A549 (cell line): ENCODE measurements around the gene USP34. TPM values are rescaled to one million over a fixed set of nuclear protein-coding genes. Genes with fewer than 3 reads are reported as not detected.

Experiments
- ATAC-seq, 2 experiments: fragments of 200-7000 bp in 1 of 2; fragments of >200 bp in 1 of 2; cut with Nextera tagmentation in 1 of 2; cut with Tn5 transposase in 1 of 2; 3 replicates each; pipeline versions ENCODE4 v1.8.0 to v1.9.1; 2018 to 2020; ENCODE audit warnings: mild to moderate bottlenecking in 1 of 2, moderate library complexity in 1 of 2
- CTCF ChIA-PET: fragments of 300-600 bp; sonication (Branson Sonifier 250); formaldehyde crosslinking; extraction: SDS; loops from one replicate; lab custom pipeline; 2021; ENCODE audit warnings: antibody characterized with exemption, inconsistent platforms; lab: Yijun Ruan, JAX
- POLR2A ChIA-PET: fragments of 350-600 bp; formaldehyde crosslinking; extraction: SDS; loops from one replicate; lab custom pipeline; 2021; ENCODE audit warnings: antibody characterized with exemption, inconsistent platforms; lab: Yijun Ruan, JAX
- DNase-seq, 2 experiments: peaks; one replicate each; pipeline versions ENCODE4 v3.0.0 to v3.0.0-alpha.2; 2011 to 2016; ENCODE audit warnings: low read depth in 1 of 2, low spot score in 1 of 2
- FAIRE-seq: peaks from 2 replicates; lab custom pipeline; 2011; peaks lifted over from hg19 to GRCh38; lab: Jason Lieb, UNC
- H3K27ac ChIP-seq, 2 experiments: fragments of >200 bp; sonication (Bioruptor Twin); formaldehyde crosslinking; 3 replicates each; pipeline ENCODE4 v1.5.1; 2016 to 2017
- H3K4me1 ChIP-seq: fragments of >200 bp; sonication (Bioruptor Twin); formaldehyde crosslinking; 3 replicates; pipeline ENCODE4 v1.6.1; 2016
- H3K4me2 ChIP-seq: fragments of >200 bp; sonication (Bioruptor Twin); formaldehyde crosslinking; 3 replicates; pipeline ENCODE4 v1.6.1; 2016
- H3K4me3 ChIP-seq: fragments of >200 bp; sonication (Bioruptor Twin); formaldehyde crosslinking; 3 replicates; pipeline ENCODE4 v1.5.1; 2016
- H3K9me3 ChIP-seq: fragments of >200 bp; sonication (Bioruptor Twin); formaldehyde crosslinking; 3 replicates; pipeline ENCODE4 v1.6.1; 2016
- BHLHE40 ChIP-seq: IDR thresholded peaks from 2 replicates; pipeline ENCODE4 v1.6.1; 2012; ENCODE audit warnings: low read depth, low read length, inconsistent platforms
- CBX2 ChIP-seq: fragments of 200-600 bp; sonication (generic); IDR thresholded peaks from 2 replicates; pipeline ENCODE4 v1.6.1; 2016; ENCODE audit warnings: low read depth, mild to moderate bottlenecking, borderline replicate concordance
- CBX8 ChIP-seq: fragments of 200-600 bp; sonication (generic); IDR thresholded peaks from 2 replicates; pipeline ENCODE4 v1.6.1; 2016
- CHD2 ChIP-seq: fragments of 150-350 bp; IDR thresholded peaks from 2 replicates; pipeline ENCODE4 v1.6.1; 2014; ENCODE audit warnings: low read length; ENCODE audit not compliant: partially characterized antibody
- CHD4 ChIP-seq: fragments of 200-600 bp; sonication (generic); IDR thresholded peaks from 2 replicates; pipeline ENCODE4 v1.6.1; 2016; ENCODE audit warnings: antibody characterized with exemption, mild to moderate bottlenecking, borderline replicate concordance
- CTCF ChIP-seq: fragments of >200 bp; sonication (Bioruptor Twin); formaldehyde crosslinking; IDR thresholded peaks from 3 replicates; pipeline ENCODE4 v1.5.1; 2016
- EHMT2 ChIP-seq: fragments of 200-600 bp; sonication (generic); IDR thresholded peaks from 2 replicates; pipeline ENCODE4 v1.6.1; 2016; ENCODE audit warnings: antibody characterized with exemption, low read depth, mild to moderate bottlenecking, moderate library complexity
- FOSB ChIP-seq: fragments of 250-450 bp; sonication (Bioruptor Pico); IDR thresholded peaks from 2 replicates; pipeline ENCODE4 v1.5.0; 2020; ENCODE audit warnings: mild to moderate bottlenecking, moderate library complexity
- FOSL2 ChIP-seq, 2 experiments: fragments of 450-650 bp in 1 of 2; fragments of >200 bp in 1 of 2; sonication (Bioruptor Twin) in 1 of 2; formaldehyde crosslinking; IDR thresholded peaks; 2 replicates each; pipeline versions ENCODE4 v1.5.0 to v1.6.1; 2016 to 2020; ENCODE audit warnings: mild to moderate bottlenecking in 1 of 2, moderate library complexity in 1 of 2
- FOXS1 ChIP-seq: fragments of 250-450 bp; sonication (Bioruptor Pico); IDR thresholded peaks from 2 replicates; pipeline ENCODE4 v1.5.0; 2020; ENCODE audit warnings: mild to moderate bottlenecking, moderate library complexity
- GATA3 ChIP-seq: IDR thresholded peaks from 2 replicates; pipeline ENCODE4 v1.6.1; 2012; ENCODE audit warnings: borderline replicate concordance
- HES2 ChIP-seq: fragments of >200 bp; sonication (Bioruptor Twin); formaldehyde crosslinking; IDR thresholded peaks from 2 replicates; pipeline ENCODE4 v1.6.1; 2016
- HMGXB4 ChIP-seq: fragments of 250-450 bp; sonication (Bioruptor Pico); IDR thresholded peaks from 2 replicates; pipeline ENCODE4 v1.5.0; 2021; ENCODE audit warnings: mild to moderate bottlenecking, moderate library complexity, borderline replicate concordance
- HOXB13 ChIP-seq: fragments of 250-450 bp; sonication (Bioruptor Pico); IDR thresholded peaks from 2 replicates; pipeline ENCODE4 v1.5.0; 2020; ENCODE audit warnings: low read depth, mild to moderate bottlenecking, moderate library complexity
- JUN ChIP-seq, 2 experiments: fragments of >200 bp; sonication (Bioruptor Twin); formaldehyde crosslinking; IDR thresholded peaks; 2 replicates in 1 of 2; 3 replicates in 1 of 2; pipeline ENCODE4 v1.6.1; 2016 to 2017
- JUNB ChIP-seq: fragments of >200 bp; sonication (Bioruptor Twin); formaldehyde crosslinking; IDR thresholded peaks from 2 replicates; pipeline ENCODE4 v1.6.1; 2016
- KDM1A ChIP-seq: fragments of 200-600 bp; sonication (generic); IDR thresholded peaks from 2 replicates; pipeline ENCODE4 v1.6.1; 2016; ENCODE audit warnings: low read depth, mild to moderate bottlenecking
- MAFK ChIP-seq: fragments of 450-650 bp; IDR thresholded peaks from 2 replicates; pipeline ENCODE4 v1.6.1; 2014; ENCODE audit not compliant: partially characterized antibody
- MAX ChIP-seq: IDR thresholded peaks from 2 replicates; pipeline ENCODE4 v1.6.1; 2012
- PBX3 ChIP-seq: IDR thresholded peaks from 2 replicates; pipeline ENCODE4 v1.6.1; 2012
- PHF8 ChIP-seq: fragments of 200-600 bp; sonication (generic); IDR thresholded peaks from 2 replicates; pipeline ENCODE4 v1.6.1; 2016; ENCODE audit warnings: low read depth, mild to moderate bottlenecking, antibody characterized with exemption, moderate library complexity, borderline replicate concordance
- POLR2A ChIP-seq: IDR thresholded peaks from 2 replicates; pipeline ENCODE4 v1.6.1; 2012; ENCODE audit warnings: mild to moderate bottlenecking, low read length
- RAD21 ChIP-seq, 2 experiments: fragments of >200 bp in 1 of 2; sonication (Bioruptor Twin) in 1 of 2; formaldehyde crosslinking in 1 of 2; IDR thresholded peaks in 1 of 2; conservative IDR thresholded peaks in 1 of 2; 2 replicates in 1 of 2; 3 replicates in 1 of 2; pipeline ENCODE4 v1.6.1; 2012 to 2018; ENCODE audit warnings: inconsistent platforms in 1 of 2
- RARB ChIP-seq: fragments of 250-450 bp; sonication (Bioruptor Pico); IDR thresholded peaks from 2 replicates; pipeline ENCODE4 v1.8.0; 2021; ENCODE audit warnings: mild to moderate bottlenecking, moderate library complexity
- RCOR1 ChIP-seq: fragments of 150-350 bp; IDR thresholded peaks from 2 replicates; pipeline ENCODE4 v1.6.1; 2014; ENCODE audit warnings: antibody characterized with exemption, low read length, low read depth
- RFX5 ChIP-seq: fragments of 450-650 bp; IDR thresholded peaks from 2 replicates; pipeline ENCODE4 v1.7.1; 2014; ENCODE audit warnings: antibody characterized with exemption, mild to moderate bottlenecking, moderate library complexity
- RNF2 ChIP-seq: fragments of 200-600 bp; sonication (generic); IDR thresholded peaks from 2 replicates; pipeline ENCODE4 v1.6.1; 2016; ENCODE audit warnings: low read depth, mild to moderate bottlenecking, antibody characterized with exemption, moderate library complexity, borderline replicate concordance
- SMC3 ChIP-seq: fragments of >200 bp; sonication (Bioruptor Twin); formaldehyde crosslinking; IDR thresholded peaks from 3 replicates; pipeline ENCODE4 v1.6.1; 2018; ENCODE audit warnings: inconsistent platforms
- SREBF2 ChIP-seq: fragments of 450-650 bp; IDR thresholded peaks from 2 replicates; pipeline ENCODE4 v1.6.1; 2014; ENCODE audit warnings: mild to moderate bottlenecking, moderate library complexity
- TFCP2L1 ChIP-seq: fragments of 250-450 bp; sonication (Bioruptor Pico); IDR thresholded peaks from 2 replicates; pipeline ENCODE4 v1.5.0; 2021; ENCODE audit warnings: mild to moderate bottlenecking
- TP53 ChIP-seq: fragments of 250-450 bp; sonication (Bioruptor Pico); IDR thresholded peaks from 2 replicates; pipeline ENCODE4 v1.5.0; 2021; ENCODE audit warnings: mild to moderate bottlenecking, moderate library complexity
- ZFP36 ChIP-seq: fragments of 450-650 bp; IDR thresholded peaks from 2 replicates; pipeline ENCODE4 v1.6.1; 2014; ENCODE audit warnings: borderline replicate concordance; ENCODE audit not compliant: partially characterized antibody
- WGBS: methylation state at CpG from one replicate; pipeline ENCODE4 v1.1.6; 2017; ENCODE audit errors: missing lambda C conversion rate; 5-methylcytosine and 5-hydroxymethylcytosine counted together
- polyA plus RNA-seq, 4 experiments: library from polyadenylated mRNA; depleted of rRNA in 3 of 4; stranded (reverse); fragments of >200 nt; fragmentation: RNase III in 1 of 4; extraction: RNeasy Plus Mini Kit Qiagen cat#74134 plus additional on column Dnase treatment in 1 of 4; gene quantifications; 2 replicates in 3 of 4; 3 replicates in 1 of 4; pipeline ENCODE4 v1.2.3, GENCODE V29; 2011 to 2017

USP34 gene
- polyA plus RNA-seq, 2 of the 4 experiments (the other 2 are of a cell fraction) = 47.7 to 132 TPM

GRCh38 chr2:61184263-61184662 lies 286.6 kb downstream of the USP34 start:
- Histone ChIP-seq H3K27ac (no peak overlapping the region), H3K9me3 (no peaks in the 10 kb centered on the region), H3K4me1 (peaks cover 16% of the 10 kb centered on the region), H3K4me2 (no peak overlapping the region), H3K4me3 (no peak overlapping the region)
- TF ChIP-seq JUN (IDR thresholded peaks at IDR 0.05) (no peak), MAFK (peak; percentile 77)
- WGBS = 97% methylated on average over 3 of the region's 3 CpGs
- ATAC-seq = no peak
- no peak for DNase-seq
- POLR2A ChIA-PET = no interaction called here
- FAIRE-seq = no peak
- CTCF ChIA-PET = interaction anchor here (0.6 to 1.5 kb wide), 2 partner anchors 10 to 59 kb away, joined by 3 read pairs; no protein-coding TSS in a partner anchor

GRCh38 chr2:61183795-61184194 lies 287.1 kb downstream of the USP34 start:
- Histone ChIP-seq H3K4me1 (peaks cover 20% of the 10 kb centered on the region), H3K4me2 (no peak overlapping the region), H3K4me3 (no peak overlapping the region), H3K9me3 (no peaks in the 10 kb centered on the region), H3K27ac (no peak overlapping the region)
- FAIRE-seq = no peak
- WGBS = 91% methylated on average over 3 of the region's 3 CpGs
- no peak for DNase-seq
- ChIA-PET POLR2A (no interaction called here), CTCF (interaction anchor here (1.5 kb wide), 1 partner anchor 10 kb away, joined by 3 read pairs; no protein-coding TSS in a partner anchor)
- no peak for ATAC-seq
- no peak for TF ChIP-seq MAX
- TF ChIP-seq HMGXB4 (CRISPR knock-in tag) = no peak
- TF ChIP-seq FOSB (CRISPR knock-in tag) = no peak
- no peak for TF ChIP-seq BHLHE40
- TF ChIP-seq GATA3 = no peak
- TF ChIP-seq FOSL2 (IDR thresholded peaks at IDR 0.05) = no peak
- no peak for TF ChIP-seq FOSL2 (CRISPR knock-in tag; IDR thresholded peaks at IDR 0.05)
- TF ChIP-seq EHMT2 = no peak
- no peak for TF ChIP-seq CBX2
- TF ChIP-seq TFCP2L1 (CRISPR knock-in tag) = no peak
- no peak for TF ChIP-seq CBX8
- no peak for TF ChIP-seq FOXS1 (CRISPR knock-in tag)
- no peak for TF ChIP-seq HES2
- TF ChIP-seq SREBF2 = no peak
- no peak for TF ChIP-seq RCOR1
- no peak for TF ChIP-seq KDM1A
- no peak for TF ChIP-seq ZFP36
- no peak for TF ChIP-seq SMC3
- TF ChIP-seq JUNB = no peak
- TF ChIP-seq PHF8 = no peak
- no peak for TF ChIP-seq POLR2A

- ATAC-seq = no peak
- no peak overlapping the region for H3K27ac ChIP-seq
- no peak for FAIRE-seq
- ChIA-PET POLR2A (no interaction called here), CTCF (no interaction called here)
- WGBS = 77% methylated on average over 6 of the region's 6 CpGs
- H3K4me3 ChIP-seq = no peak overlapping the region
- peaks cover 29% of the 10 kb centered on the region for H3K4me1 ChIP-seq
- no peaks in the 10 kb centered on the region for H3K9me3 ChIP-seq
- H3K4me2 ChIP-seq = no peak overlapping the region
- DNase-seq = no peak
- no peak for TF ChIP-seq KDM1A
- no peak for TF ChIP-seq CTCF
- no peak for TF ChIP-seq RFX5
- no peak for TF ChIP-seq CHD4
- TF ChIP-seq HES2 = no peak
- TF ChIP-seq FOSL2 (IDR thresholded peaks at IDR 0.05) = no peak
- no peak for TF ChIP-seq FOSL2 (CRISPR knock-in tag; IDR thresholded peaks at IDR 0.05)
- no peak for TF ChIP-seq RARB (CRISPR knock-in tag)
- TF ChIP-seq RNF2 = no peak
- TF ChIP-seq CHD2 = no peak
- no peak for TF ChIP-seq HOXB13
- TF ChIP-seq JUN (IDR thresholded peaks at IDR 0.05) = no peak
- no peak for TF ChIP-seq GATA3
- no peak for TF ChIP-seq CBX2
- TF ChIP-seq RAD21 (conservative IDR thresholded peaks at IDR 0.05 in 1 of 2, IDR thresholded peaks at IDR 0.05 in 1 of 2) = no peak
- TF ChIP-seq PBX3 = no peak
- TF ChIP-seq TP53 = no peak
Measured at GRCh38 chr2:61182059-61182383, 288.9 kb downstream of the USP34 start.
